Measurements from ENCODE around the gene CCDC102A.
"Not testable (repeated sequence)": the region's sequence is repeated elsewhere in the genome, so short reads cannot be mapped to it uniquely, and the experiment has no call there.

The CCDC102A gene

DNA sequence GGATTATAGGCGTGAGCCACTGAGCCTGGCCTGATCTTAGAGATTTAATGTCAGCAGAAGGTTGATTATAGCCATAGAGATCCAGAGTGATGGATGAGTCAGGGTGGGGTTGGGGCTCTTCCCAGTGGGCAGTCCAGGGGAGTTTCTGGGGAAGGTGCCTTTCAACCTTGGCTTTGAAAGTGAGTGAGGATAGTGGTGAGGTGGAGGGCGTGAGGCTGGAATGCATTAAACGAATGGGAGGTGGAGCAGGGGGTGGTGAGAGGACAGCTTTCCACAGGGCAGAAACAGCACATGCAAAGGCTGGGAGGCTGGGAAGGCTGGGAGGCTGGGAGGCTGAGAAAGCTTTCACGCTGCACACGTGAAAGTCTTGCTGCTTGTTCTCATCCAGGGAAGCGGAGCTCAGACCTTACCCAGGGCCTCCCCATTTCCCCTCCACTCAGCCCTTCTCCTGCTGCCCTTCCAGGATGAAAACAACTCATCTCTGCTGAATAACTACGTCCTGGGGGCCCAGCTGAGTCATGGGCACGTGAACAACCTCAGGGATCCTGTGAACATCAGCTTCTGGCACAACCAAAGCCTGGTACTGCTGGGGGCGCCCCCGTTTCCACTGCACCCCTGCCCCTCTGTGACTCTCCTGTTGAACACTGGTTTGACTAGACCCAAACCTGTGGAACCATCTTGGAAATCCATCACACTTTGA is 28.4 kb upstream of the CCDC102A start:
- DNase-seq: no peak

DNA sequence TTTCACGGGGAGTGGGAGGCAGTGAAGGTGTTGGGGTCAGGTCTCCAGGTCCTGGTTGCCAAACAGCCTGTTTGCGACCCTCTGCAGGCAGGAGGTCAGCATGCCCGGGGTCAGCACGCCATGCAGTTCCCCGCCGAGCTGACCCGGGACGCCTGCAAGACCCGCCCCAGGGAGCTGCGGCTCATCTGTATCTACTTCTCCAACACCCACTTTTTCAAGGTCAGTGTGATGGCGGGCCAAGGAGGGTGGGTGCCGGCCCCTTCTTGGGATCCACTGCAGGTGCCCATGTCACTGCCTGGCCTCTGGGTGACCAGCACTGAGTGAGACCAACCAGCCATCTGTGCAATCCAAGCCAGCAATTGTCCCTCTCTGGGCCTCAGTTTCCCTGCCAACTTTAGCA is 27.4 kb upstream of the CCDC102A start:
- DNase-seq: no peak

DNA sequence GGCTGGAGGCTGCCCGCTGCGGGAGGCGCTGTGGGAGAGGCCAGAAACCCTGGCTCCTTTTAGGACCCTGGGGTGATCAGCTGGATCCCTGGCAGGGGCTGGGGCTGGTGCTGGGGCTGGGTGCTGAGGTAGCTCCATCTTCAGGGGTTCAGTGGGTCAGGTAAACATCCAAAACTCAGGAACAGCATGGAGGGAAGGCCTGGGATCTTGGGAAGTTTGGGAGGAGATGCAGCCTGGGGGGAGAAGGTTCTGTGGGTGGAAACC is 27.0 kb upstream of the CCDC102A start:
- DNase-seq: no peak

DNA sequence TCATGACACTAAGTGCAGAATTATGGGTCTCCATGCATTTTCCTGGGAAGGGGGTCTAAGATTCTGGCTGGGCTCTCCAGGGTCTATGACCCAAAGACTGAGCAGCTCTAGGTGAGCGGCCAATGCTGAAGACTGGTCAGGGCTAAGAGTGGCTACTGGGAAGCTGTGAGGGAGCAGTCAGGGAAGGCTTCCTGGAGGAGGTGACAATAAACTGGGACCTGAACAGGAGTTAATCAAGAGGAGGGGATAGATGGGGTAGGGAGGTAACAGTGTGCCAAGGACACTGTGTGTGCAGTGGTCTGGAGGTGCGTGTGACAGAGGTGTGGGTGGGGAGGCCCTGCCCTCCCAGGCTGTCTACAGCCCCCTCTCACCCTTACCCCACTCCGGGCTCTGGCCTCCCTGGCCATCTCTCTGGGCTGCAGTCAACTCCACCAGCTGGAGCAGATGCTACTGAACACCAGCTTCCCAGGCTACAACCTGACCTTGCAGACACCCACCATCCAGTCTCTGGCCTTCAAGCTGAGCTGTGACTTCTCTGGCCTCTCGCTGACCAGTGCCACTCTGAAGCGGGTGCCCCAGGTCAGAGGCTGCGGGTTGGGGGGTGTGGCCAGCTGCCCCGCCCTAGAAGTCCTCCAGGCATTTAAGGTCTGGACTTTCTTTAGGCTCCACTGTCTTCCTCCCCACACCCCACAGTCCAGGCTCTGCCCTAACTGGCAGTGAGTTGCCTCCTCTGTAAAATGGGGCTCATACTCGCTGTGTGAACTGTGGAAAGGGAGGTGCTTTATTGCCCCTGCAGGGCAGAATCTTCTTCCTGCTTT is 26.5 kb upstream of the CCDC102A start:
- DNase-seq: no peak

DNA sequence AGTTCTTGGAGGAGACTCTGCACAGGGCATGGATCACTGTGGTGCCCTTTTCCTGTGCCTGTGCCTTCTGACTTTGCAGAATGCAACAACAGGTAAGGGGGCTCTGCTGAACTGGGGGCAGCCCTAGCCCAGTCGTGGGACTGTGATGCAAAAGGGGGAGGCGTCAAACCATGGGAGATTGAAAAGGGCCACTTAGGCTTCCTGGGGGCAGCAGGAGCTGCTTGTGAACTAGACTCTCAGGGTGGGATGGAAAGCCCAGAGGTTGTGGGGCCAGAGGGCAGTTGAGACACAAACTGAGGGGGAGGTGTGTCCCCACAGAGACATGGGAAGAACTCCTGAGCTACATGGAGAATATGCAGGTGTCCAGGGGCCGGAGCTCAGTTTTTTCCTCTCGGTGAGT is 25.7 kb upstream of the CCDC102A start:
- no peak for DNase-seq

DNA sequence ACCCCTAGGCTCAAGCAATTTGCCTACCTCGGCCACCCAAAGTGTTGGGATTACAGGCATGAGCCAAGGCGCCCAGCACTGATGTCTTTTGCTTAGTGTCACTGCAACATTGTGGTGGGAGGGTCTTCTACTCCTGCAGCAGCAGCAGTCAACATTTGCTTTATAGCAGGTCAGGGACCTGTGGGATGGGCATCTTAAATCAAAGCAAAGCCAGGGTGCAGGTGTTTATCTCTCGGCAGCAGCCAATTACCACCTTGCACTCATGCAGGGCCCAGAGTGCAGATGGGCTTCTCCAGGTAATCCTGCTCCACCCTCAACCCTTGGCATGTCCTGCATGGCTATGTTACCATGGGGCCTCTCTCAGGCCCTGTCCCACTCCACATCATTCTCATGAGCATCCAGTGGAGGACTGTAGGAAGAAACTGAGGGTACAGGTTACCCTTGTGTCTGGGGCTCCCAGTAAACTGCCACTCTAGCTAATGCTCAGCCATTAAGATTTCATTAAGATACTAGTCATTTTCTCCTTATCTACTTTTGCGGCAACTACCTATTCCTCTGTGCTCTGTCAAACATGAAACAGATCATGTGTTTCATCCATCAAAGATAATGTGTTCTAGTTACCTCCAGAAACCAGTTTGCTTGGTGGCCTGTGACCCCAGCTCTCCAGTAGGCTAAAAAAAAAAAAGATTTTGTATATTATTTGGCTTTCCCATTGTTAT is 22.9 kb upstream of the CCDC102A start:
- DNase-seq: no peak

DNA sequence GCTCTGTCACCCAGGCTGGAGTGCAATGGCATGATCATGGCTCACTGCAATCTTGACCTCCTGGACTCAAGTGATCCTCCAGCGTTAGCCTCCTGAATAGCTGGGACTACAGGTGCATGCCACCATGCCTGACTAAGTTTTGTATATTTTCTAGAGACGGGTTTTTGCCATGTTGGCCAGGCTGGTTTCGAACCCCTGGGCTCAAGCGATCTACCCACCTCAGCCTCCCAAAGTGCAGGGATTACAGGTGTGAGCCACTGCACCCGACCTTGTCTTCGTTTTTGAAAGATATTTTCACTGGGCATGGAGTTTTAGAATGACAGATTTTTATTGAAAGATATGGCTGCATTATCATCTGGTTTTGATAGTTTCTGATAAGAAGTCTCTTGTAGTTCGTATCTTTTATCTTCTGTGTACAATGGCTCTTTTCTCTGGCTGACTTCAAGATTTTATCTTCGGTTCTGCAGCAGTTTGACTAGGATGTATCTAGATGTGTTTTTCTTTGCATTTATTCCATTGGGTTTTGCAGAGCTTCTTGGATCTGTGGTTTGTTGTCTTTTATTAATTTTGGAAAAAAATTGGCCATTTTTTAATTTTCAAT is 20.7 kb upstream of the CCDC102A start:
- no peak for DNase-seq

DNA sequence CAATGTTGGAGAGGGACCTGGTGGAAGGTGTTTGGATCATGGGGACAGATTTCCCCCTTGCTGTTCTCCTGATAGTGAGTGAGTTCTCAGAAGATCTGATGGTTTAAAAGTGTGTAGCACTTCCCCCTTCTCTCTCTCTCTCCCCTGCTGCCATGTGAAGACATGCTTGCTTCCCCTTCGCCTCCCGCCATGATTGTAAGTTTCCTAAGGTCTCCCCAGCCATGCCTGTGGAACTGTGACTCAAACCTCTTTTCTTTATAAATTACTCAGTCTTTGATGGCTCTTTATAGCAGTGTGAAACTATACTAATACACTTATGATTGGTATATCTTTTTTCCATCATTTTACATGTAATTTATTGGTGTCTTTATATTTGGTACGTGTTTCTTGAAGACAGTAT is 19.5 kb upstream of the CCDC102A start:
- no peak for DNase-seq

DNA sequence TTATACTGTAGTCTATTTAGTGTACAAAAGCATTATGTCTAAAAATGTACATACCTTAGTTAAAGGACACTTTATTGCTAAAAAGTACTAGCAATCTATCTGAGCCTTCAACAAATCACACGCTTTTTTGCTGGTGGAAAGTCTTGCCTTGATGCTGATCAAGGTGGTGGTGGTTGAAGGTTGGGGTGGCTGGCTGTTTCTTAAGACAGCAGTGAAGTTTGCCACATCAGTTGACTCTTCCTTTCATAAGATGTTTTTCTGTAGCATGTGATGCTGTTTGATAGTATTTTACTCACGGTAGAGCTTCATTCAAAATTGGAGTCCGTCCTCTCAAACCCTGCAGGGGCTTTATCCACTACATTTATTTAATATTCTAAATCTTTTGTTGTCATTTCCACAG is 14.7 kb upstream of the CCDC102A start:
- DNase-seq: no peak

DNA sequence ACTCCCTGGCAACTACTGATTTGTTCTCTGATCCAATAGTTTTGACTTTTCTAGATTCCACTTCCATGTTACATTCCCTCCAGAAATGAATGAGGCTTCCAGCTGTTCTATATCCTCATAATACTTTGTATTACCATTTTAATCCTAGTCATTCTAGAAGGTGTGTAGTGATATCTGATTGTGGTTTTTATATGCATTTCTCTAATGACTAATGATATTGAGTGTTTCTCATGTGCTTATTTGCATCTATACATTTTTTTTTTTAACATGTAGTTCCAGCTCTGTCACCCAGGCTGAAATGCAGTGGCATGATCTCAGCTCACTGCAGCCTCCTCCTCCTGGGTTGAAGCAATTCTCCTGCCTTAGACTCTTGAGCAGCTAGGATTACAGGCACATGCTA is 13.4 kb upstream of the CCDC102A start:
- no peak for DNase-seq

DNA sequence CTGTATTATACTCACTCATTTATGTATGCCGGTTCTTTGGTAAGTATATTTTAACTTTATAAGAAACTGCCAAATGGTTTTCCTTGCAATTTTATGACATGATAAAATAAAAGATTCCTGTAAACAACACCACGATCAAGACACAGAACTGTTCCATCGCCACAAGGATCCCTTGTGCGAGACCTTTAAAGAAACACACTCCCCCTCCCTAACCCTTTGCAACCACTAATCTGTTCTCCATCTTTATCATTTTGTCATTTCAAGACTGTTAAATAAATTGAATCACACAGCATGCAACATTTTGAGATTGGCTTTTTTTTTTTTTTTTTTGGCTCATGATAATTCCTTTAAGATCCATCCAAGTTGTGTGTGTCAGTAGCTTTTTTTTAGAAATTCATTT is 12.0 kb upstream of the CCDC102A start:
- no peak for DNase-seq

DNA sequence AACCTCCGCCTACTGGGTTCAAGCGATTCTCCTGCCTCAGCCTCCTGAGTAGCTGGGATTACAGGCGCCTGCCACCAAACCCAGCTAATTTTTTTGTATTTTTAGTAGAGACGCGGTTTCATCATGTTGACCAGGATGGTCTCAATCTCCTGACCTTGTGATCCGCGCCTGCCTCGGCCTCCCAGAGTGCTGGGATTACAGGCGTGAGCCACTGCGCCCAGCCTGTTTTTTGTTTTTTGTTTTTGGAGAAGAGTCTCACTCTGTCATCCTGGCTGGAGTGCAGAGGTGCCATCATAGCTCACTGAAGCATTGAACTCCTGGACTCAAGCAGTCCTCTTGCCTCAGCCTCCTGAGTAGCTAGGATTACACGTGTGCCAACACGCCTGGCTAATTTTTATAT is 11.2 kb upstream of the CCDC102A start:
- not testable (repeated sequence) for DNase-seq

DNA sequence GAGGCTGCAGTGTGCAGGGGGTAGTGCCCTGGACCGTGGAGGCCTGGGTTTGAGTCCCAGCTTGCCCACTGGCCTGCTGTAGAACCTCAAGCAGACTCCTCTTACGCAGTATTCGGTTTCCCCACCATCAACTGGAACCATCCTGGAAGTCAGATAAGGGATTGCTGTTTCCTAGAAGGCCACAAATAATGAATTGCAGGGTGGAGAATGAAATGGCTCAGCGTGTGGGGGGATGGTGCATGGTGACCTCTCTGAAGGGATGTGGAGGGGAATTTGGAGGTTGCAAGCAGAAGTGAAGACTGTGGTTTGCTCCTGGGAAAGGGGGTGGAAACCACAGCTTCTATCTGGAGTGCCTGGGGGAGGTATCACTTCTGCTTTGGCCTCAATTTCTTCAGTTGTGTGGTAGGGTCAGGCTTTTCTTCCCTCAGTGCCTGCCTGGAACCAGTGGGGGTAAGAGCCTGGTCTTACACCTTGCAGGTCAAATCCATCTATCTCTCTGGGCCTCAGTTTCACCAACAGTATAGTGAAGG is 7.8 kb upstream of the CCDC102A start:
- DNase-seq: peak; percentile 93

DNA sequence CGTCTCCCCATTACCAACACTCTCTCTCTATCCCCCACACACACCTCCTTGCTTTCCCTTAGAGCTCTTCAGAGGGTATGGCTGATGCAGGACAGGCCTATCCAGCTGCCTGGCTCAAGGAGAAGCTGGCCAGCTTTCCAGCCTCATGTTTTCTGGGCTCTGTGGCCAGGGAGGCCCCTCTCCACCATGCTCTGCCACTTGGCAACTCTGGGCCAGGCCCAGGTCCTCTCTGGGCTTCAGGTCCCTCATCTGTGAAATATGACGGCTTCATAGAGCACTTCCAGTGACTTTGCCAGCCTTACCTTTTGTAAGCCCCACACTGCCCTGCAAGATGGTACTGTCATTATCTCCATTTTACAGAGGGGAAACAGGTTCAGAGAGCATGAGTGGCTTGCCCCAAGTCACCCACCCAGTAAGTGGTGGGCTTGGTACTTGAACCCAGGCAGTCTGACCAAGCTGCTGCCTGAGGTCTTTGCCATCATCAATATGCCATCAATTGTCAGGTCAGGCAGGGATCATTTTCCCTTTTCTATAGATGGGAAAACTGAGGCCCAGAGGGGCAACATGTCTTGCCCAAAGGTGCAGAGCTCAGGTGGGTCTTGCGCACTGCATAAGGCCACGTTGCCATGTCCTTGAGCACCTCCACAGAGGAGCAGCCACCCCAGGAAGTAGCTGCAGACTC is 5.5 kb upstream of the CCDC102A start:
- DNase-seq: no peak

DNA sequence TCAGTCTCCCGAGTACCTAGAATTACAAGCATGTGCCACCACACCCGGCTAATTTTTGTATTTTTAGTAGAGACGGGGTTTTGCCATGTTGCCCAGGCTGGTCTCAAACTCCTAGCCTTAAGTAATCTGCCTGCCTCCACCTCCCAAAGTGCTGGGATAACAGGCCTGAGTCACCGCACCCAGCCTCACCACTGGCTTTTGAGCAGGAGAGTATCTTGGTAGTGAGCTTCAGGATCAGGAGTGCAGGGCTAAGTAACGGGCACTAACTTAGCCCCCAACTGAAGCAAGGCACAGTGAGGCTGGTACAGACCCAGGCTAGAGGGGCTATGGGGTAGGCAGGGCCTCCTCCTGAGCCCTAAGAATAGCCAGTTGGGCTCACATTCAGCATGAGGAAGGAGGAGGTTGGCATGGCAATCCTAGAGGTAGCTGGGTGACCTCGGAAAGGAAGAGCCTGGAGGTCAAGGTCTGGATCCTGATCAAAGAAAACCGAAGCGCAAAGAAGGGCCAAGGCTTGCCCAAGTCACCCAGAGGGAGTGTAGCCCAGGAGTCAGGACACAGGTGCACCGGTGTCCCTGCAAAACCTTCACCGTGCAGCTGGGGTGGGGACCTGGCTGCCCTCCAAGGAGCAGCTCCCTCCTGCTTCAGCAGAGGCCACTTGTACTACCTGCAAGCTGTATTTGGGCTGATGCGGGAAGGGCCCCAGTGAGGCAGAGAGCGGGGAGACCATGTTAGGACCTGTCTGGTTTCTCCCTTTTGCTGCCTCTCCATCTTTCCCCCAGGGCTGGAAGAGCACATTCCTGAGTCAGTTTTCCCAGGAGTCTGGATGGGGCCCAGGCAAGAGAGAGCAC is 4.8 kb upstream of the CCDC102A start:
- no peak for DNase-seq

DNA sequence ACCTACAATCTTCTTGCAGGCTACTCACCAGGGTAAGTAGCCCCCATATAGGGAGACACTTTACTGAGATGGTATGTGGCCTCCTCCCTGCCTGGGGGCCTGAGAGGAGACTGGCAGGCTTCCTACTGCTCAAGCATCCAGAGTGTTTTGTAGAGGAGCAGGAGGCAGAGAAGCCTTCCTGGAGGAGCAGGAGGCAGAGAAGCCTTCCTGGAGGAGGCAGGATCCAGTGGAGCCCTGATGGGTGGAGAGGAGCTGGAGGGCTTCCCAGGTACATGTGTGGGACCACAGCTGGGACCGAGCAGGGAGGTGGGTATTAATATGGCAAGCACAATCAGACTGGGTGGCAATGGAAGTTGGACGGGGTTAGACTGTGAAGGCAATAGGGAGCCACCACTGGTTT is 4.0 kb upstream of the CCDC102A start:
- DNase-seq: no peak

DNA sequence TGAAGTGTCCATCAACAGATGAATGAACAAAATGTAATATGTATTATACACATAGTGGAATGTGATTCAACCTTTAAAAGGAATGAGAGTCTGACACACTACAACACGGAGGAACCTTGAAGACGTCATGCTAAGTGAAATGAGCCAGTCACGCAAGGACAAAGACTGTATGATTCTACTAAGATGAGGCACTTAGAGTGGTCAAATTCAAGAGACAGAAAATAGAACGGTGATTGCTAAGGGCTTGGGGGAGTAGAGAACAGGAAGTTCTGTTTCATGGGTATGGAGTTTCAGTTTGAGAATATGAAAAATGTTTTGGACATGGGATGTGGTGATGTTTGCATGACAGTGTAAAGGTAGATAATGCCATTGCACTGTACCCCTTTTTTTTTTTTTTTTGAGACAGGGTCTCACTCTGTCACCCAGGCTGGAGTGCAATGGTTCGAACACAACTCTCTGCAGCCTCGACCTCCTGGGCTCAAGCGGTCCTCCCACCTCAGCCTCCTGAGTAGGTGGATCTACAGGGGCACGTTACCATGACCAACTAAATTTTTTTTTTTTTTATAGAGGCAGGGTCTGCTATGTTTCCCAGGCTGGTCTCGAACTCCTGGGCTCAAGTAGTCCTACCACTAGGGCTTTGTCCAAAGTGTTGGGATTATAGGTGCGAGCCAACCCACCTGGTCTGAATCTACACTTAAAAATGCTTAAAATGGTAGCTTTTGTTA is 2.9 kb upstream of the CCDC102A start:
- DNase-seq: peak; percentile 67

DNA sequence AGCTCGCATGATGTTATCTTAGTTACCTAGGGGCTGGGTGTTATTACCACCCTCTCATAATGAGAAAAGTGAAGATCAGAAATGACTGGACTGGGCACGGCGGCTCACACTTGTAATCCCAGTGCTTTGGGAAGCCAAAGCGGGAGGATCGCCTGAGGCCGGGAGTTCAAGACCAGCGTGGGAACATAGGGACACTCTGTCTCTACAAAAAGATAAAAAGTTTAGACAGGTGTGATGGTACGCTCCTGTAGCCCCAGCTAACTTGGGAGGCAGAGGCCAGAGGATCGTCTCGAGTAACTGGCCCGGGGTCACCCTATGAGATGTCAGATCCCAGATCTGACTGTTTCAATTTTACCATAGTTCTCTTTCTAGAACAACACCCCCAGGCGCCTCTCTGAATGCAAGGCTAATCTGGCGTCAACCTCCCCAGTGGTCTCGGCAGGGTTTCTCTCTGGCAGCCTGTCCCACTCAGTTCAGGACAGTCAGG is 1.9 kb upstream of the CCDC102A start:
- DNase-seq: no peak

DNA sequence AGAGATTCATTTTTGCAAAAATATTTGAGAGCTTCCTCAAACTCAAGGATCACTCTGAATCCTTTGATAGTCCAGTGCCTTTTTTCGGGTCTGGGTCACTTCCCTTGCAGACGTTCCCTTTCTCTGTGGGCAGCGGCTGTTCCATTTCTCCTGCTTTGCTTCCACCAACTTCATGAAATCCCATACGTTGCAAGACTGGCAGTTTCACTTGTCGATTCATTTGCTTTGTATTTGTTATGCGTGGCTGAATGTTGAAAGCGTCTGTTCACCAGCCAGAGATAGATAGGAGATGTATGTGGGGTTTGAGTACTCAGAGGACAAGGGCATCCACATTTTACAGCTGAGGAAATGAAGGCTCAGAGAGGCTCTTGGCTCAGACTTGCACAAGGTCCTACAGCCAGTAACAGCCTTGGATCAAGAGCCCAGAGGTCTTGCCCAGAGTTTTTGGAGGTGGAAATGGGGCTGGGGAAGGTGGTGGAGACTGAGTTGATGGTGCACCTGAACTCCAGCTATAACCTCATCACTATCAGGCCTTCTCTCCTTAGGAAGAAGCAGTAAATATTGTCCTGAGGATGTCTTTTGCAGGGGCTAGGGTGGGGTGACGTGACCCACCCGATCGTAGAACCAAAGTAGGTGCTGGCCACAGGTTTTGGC is 1.3 kb upstream of the CCDC102A start:
- DNase-seq: peak; percentile 75

DNA sequence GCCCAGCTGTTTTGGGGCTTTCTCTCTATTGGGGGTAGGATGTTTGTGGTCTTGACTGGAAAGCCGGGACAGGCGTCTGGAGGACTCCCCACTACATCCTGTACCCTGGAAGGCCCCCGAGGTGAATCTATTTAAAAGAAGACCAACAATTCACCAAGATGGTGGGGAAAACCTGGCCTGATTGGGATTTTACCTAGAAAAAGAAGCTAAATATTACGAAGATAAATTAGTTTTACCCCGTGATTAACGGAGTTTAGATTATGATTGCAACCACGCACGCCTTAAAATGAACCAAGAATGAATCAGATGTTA is 779 bp upstream of the CCDC102A start:
- DNase-seq: no peak
